Muscle of leg (tissue), 11 donors: ENCODE measurements around the gene PITPNC1. TPM values are rescaled to one million over a fixed set of nuclear protein-coding genes. Genes with fewer than 3 reads are reported as not detected.

Experiments
- DNase-seq: peaks from one replicate; pipeline ENCODE4 v3.0.0; 2013
- H3K27ac ChIP-seq: one replicate; pipeline ENCODE4 v1.5.1; 2013; ENCODE audit warnings: mild to moderate bottlenecking, low read length, control low read depth
- H3K27me3 ChIP-seq: one replicate; pipeline ENCODE4 v1.6.1; 2013; ENCODE audit warnings: low read length; ENCODE audit not compliant: control insufficient read depth, insufficient read depth
- H3K36me3 ChIP-seq: one replicate; pipeline ENCODE4 v1.6.1; 2013; ENCODE audit warnings: low read length; ENCODE audit not compliant: control insufficient read depth, insufficient read depth
- H3K4me1 ChIP-seq: one replicate; pipeline ENCODE4 v1.6.1; 2013; ENCODE audit warnings: low read length; ENCODE audit not compliant: control insufficient read depth, insufficient read depth
- H3K4me3 ChIP-seq: one replicate; pipeline ENCODE4 v1.5.1; 2013; ENCODE audit warnings: low read length, control low read depth
- H3K9me3 ChIP-seq: replicated peaks from 2 replicates; pipeline ENCODE4 v1.6.1; 2013; ENCODE audit warnings: low read depth, low read length; ENCODE audit not compliant: control insufficient read depth
- WGBS: methylation state at CpG from one replicate; pipeline ENCODE4 v1.1.5; 2013; ENCODE audit warnings: missing lambda C conversion rate; ENCODE audit not compliant: insufficient coverage; 5-methylcytosine and 5-hydroxymethylcytosine counted together
- polyA plus RNA-seq, 8 donors: library from polyadenylated mRNA; unstranded; fragments of 120-200 nt; gene quantifications; one replicate each; pipeline versions ENCODE4 v1.2.1 to v1.2.3, GENCODE V29; 2013; ENCODE audit warnings: inconsistent platforms in 1 of 8, low replicate concordance in 1 of 8; ENCODE audit not compliant: insufficient read length in 8 of 8, insufficient read depth in 1 of 8
- total RNA-seq: library from RNA; stranded (reverse); fragments of 120-200 nt; gene quantifications from one replicate; pipeline ENCODE4 v1.2.4, GENCODE V29; 2013

The PITPNC1 gene
- total and polyA plus RNA-seq, 9 donors, result 8.6 to 11.9 (median 10.0) TPM

DNA sequence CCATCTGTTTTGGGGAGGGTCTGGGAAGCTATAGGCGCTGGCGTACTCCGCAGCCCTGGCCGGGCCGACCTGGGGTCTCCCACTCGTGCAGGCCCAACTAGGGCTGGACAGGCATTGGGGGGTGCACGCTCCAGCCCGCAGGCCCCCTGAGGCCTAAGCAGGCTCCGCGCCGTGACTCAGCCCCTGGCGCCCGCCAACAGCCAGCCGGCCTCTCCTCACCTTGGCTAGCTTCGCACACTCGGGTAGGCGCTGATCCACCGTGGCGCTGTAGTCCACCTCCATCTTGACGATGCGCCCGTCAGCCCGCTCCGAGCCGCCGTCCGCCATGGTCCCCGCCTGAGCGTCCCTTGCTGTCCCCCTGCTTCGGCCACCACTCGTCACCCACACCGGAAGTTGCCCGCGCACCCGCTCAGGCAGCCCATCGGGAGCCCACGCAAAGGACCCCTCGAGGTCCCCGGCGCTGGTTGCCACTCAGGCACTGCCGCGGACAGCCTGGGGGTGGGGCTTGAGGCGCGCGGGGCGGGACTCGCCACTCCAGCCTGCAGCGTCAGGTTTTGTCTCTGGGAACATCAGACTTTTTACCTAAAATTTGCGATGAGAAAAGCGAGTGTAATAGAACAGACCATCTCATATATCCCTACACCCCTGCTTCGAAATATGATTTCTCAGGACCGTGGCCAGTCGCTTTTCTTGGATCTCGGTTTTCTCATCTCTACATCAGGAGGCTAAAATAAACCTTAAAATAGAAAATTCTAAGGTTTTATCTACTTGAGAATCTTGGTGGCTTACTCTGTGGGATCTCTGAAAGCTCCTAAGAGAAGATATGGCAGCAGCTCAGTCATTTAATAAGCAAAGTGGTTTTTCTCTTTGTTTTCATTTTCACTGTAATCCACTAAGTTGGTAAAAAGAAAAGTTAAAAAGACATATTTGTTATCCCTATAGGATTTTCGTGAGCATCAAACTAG is 10.6 kb upstream of the PITPNC1 start, which contains the start of gene PSMD12:
Gene PSMD12 (minus strand): TSS at position 385 of the 965 bp plus-strand sequence. CDS start 58 bp downstream, at position 327.
- WGBS, result under 1% methylated on average over 44 of the region's 55 CpGs
- DNase-seq, result peak; percentile 95
- Histone ChIP-seq H3K4me3 (peak within 1 kb of the TSS; percentile 93), H3K27ac (peak within 1 kb of the TSS; percentile 90), H3K27me3 (no peaks in the 10 kb centered on the region), H3K36me3 (no peaks in the 10 kb centered on the region), H3K4me1 (peaks cover 11% of the 10 kb centered on the region), H3K9me3 (no peaks in the 10 kb centered on the region)

DNA sequence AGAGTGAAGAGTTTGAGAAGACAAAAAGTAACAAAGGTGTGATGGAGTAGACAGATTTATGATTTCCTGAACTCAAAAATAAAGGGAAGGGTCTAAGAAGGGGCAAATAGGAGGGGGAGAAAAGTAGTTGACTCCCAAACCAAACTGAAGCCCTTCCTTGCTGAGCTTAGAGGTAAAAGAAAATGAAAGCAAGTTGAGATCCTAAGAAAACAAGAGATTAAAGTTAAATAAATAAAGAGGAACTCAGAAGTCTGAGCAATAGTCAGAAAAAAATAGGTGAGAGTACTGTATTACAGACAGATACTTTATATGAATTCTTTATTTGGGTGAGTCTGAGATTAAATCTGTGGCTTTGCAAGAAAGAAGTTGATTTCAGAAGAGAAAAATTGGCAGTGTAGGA is 7.4 kb upstream of the PITPNC1 start:
- Histone ChIP-seq H3K36me3 (no peaks in the 10 kb centered on the region), H3K27ac (no peak overlapping the region), H3K4me1 (peaks cover 11% of the 10 kb centered on the region), H3K9me3 (no peaks in the 10 kb centered on the region), H3K4me3 (no peak overlapping the region), H3K27me3 (no peaks in the 10 kb centered on the region)
- DNase-seq, result no peak

DNA sequence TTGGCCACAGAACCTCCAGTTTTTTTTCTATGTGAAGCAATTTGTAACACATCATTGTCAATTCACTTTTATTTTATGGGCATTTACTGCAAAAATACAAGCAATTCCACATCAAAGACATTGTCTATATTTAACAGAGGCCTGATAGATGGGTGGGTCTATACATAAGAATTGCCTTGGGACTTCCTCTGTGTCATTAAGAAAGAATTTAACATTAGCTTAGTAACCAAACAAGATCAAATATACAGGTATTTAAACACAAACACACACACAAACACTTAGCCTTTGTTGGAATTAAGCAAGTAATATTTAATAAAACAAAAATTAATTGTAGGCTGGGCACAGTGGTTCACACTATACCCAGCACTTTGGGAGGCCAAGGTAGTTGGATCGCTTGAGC is 4.3 kb upstream of the PITPNC1 start:
- Histone ChIP-seq H3K27me3 (no peaks in the 10 kb centered on the region), H3K4me3 (no peak overlapping the region), H3K27ac (no peak overlapping the region), H3K4me1 (peaks cover 9% of the 10 kb centered on the region), H3K9me3 (no peaks in the 10 kb centered on the region), H3K36me3 (no peaks in the 10 kb centered on the region)
- WGBS, result 80% methylated on average over 1 of the region's 1 CpG
- DNase-seq, result no peak

DNA sequence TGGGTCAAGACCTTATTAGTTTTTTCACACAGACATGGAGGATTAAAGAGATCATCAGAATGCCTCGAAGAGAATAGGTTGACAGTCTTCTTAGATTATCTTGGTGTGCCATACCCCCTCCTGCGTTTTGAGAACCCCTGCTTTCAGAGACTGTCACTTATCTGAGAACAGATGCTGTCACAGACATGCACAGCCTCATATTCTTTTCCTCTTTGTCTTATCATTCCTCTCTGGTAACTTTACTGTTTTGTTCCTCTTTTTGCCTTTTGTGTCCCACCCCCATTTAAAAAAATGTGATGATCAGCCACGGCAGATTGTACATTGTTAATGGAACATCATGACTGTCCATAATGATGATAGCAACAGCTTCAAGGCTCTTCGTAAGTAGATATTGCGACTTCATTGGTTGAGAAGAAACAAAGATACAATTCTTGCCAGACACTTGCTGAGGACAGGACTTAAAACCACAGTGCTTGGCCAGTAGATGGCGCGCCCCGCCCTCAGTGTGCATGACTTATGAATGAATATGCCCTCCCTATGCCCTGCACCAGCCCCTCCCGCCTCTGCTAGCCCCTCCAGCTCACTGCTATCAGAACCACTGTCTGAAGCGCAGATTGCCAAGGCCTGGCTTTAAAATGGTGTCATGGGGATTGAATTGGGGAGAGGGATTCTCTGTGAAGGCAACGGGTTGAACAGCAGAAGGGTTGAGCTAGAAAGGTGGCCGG is 2.6 kb upstream of the PITPNC1 start:
- 16% methylated on average over 10 of the region's 12 CpGs for WGBS
- Histone ChIP-seq H3K27me3 (no peaks in the 10 kb centered on the region), H3K4me1 (peaks cover 19% of the 10 kb centered on the region), H3K4me3 (no peak overlapping the region), H3K9me3 (no peaks in the 10 kb centered on the region), H3K36me3 (no peaks in the 10 kb centered on the region), H3K27ac (no peak overlapping the region)
- DNase-seq, result peak; percentile 89

DNA sequence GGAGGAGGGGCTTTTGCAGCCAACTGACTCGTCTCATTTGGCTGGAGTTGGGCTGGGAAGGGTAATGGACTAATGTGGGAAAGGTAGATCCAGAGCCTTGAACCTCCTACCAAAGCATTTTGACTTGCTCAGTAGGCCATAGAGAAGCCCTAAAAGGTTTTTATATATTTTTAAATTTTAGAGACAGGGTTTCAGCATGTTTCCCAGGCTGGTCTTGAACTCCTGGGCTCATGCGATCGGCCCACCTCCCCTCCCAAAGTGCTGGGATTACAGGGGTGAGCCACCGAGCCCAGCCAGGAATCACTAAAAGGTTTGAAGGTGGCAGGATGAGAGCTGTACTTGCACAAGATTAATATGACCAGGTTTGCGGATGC is 2.0 kb upstream of the PITPNC1 start:
- H3K4me1 ChIP-seq, result peaks cover 19% of the 10 kb centered on the region
- no peak for DNase-seq
- 60% methylated on average over 2 of the region's 5 CpGs for WGBS
- no peak overlapping the region for H3K4me3 ChIP-seq
- no peaks in the 10 kb centered on the region for H3K9me3 ChIP-seq
- no peaks in the 10 kb centered on the region for H3K27me3 ChIP-seq
- H3K36me3 ChIP-seq, result no peaks in the 10 kb centered on the region
- no peak overlapping the region for H3K27ac ChIP-seq

DNA sequence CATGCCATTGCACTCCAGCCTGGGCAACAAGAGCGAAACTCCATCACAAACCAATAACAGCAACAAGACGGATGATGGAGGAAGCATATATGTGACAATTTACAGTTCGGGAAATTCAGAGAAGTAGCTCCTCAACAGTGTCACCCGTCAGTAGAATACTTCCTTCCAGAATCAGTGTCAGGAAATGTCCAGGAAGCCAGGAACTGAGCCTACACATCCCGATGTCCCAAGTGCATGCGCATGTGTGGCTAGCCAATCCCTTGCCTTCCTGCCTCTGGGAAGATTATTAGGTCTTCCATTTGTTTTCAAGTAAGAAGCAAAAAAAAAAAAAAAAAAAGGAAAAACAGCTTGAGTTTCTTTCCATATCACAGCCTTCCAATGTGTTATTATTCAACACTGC is 1.4 kb upstream of the PITPNC1 start:
- no peaks in the 10 kb centered on the region for H3K27me3 ChIP-seq
- H3K27ac ChIP-seq, result no peak overlapping the region

DNA sequence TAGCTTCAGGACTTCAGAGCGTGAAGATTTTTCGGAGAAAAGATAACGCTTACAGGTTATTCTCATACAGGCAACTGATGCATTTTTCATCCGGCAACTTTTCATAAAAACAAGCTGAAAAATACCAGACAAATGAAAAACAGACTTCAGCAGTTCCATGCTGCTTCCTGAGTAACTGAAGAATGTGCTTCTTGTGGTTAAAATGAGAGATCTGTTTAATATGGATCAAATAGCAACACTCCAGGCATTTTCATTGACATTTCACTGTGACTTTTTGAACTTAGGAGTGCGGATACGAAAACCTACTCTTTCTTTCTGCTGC is 705 bp upstream of the PITPNC1 start:
- peak overlapping the region; percentile 95 for H3K27ac ChIP-seq
- peaks cover 19% of the 10 kb centered on the region for H3K4me1 ChIP-seq
- no peak for DNase-seq
- H3K4me3 ChIP-seq, result peak overlapping the region; percentile 87
- 7% methylated on average over 3 of the region's 6 CpGs for WGBS
- H3K27me3 ChIP-seq, result no peaks in the 10 kb centered on the region
- H3K9me3 ChIP-seq, result no peaks in the 10 kb centered on the region
- H3K36me3 ChIP-seq, result no peaks in the 10 kb centered on the region

More for the DNA sequence above, 1.4 kb upstream of the PITPNC1 start:
- H3K9me3 ChIP-seq, result no peaks in the 10 kb centered on the region
- peak; percentile 57 for DNase-seq
- H3K36me3 ChIP-seq, result no peaks in the 10 kb centered on the region
- H3K4me1 ChIP-seq, result peaks cover 19% of the 10 kb centered on the region
- WGBS, result no CpG with 5 or more reads among the region's 6 CpGs
- no peak overlapping the region for H3K4me3 ChIP-seq

DNA sequence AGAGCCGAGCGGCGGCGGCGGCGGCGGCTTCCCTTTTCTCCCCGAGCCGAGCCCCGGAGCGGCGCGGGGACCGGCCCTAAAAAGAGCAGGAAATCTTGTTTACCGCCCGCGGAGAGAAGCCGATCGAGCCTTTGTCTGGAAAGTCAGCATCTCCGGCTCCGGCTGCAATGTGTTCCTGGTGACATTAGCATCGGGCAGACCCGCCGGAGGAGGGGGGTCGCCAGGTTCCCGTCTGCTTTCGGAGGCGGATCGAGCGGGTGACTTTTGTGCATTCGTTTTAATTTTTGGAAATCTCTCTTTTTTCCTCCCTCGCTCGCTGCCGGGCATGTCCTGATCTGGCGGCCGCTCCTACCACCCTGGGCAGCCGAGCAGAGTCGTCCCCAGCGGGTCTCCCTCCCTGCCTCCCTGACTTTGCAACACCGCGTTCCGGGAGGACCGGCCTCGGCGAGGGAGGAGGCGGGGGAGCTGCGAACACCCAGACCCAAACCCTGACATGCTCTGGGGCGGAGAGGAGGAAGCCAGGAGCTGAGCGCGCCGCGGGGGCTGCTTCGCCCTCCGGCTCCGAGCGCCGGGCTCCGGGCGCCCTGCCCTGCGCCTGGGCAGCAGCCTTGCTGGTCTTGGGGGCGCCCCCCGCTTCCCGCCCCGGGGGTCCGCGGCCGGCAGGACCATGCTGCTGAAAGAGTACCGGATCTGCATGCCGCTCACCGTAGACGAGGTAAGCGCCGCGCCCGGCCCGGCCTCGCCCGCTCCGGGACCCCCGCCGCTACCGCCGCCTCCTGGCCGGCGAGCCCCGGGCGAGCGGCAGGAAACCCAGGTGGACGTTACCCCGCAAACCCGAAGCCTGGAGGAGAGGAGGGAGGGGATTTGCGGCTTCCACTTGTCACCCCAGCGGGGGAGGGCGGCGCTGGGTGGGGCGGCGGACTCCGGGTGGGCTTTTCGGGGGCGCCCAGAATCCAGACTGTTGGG is 690 bp downstream of the PITPNC1 start:
- 0% methylated on average over 85 of the region's 100 CpGs for WGBS
- peak; percentile 65 for DNase-seq

DNA sequence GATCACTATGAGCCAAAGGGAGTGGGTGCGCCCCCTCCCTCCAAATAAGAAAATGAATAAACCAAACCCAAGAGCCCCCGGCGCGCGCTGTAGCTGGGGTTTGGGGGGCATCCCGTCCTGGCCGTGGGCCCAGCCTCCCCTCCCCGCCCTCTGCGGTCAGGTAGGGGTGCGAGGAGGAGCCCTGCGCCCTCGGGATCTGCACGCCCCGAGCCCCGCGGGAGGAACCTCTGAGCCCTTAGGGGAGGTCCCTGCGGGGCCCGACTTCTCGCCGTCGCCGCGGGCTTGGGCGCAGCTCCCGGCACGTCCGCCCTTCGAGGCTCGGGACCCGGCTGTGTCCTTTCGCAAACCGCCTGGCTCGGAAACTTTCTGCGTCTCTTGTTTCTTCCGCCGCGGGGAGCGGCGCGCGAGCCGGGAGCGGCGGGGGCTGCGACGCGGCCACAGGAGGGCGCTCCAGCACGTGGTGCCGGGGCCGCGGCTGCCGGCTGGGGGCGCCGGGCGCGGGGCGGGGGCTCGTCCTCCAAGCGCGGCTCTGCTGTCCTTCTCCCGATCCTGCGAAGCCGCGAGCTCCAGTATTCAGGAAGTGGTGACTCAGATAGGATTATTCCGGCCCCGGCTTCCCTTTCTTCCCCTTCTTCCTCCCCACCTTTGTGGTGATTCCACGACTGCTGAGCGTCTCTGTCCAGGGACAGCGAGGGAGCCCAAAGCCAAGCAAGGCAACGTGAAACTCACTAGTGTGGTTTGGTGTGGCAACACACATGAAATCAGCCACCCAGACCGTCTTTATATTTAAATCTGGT is 1.6 kb downstream of the PITPNC1 start:
- Histone ChIP-seq H3K27ac (peak overlapping the region; percentile 93), H3K27me3 (no peaks in the 10 kb centered on the region), H3K4me1 (peaks cover 19% of the 10 kb centered on the region), H3K9me3 (no peaks in the 10 kb centered on the region), H3K36me3 (no peaks in the 10 kb centered on the region), H3K4me3 (peak overlapping the region; percentile 87)
- peak; percentile 90 for DNase-seq
- under 1% methylated on average over 59 of the region's 72 CpGs for WGBS

More for the DNA sequence above, 690 bp downstream of the PITPNC1 start:
- no peaks in the 10 kb centered on the region for H3K27me3 ChIP-seq
- no peaks in the 10 kb centered on the region for H3K9me3 ChIP-seq
- no peaks in the 10 kb centered on the region for H3K36me3 ChIP-seq
- peak overlapping the region; percentile 87 for H3K4me3 ChIP-seq
- H3K27ac ChIP-seq, result peak overlapping the region; percentile 93
- peaks cover 19% of the 10 kb centered on the region for H3K4me1 ChIP-seq
